Prostate gland (tissue), 2 donors: ENCODE results near the gene SAMD3.

ENCODE experiments used
- POLR2A ChIP-seq: fragments of 450-650 bp; IDR thresholded peaks from one replicate; pipeline ENCODE4 v1.6.1; 2016; ENCODE audit warnings: antibody characterized with exemption, mild to moderate bottlenecking
- TF ChIP-seq, protein P1 (sequence below), 4 experiments: fragments of 200-600 bp in 2 of 4; fragments of 450-650 bp in 2 of 4; sonication (generic) in 2 of 4; IDR thresholded peaks; 1 replicate in 3 of 4; 2 replicates in 1 of 4; pipeline ENCODE4 v1.5.1; 2016 to 2019; ENCODE audit warnings: antibody characterized with exemption in 4 of 4, mild to moderate bottlenecking in 2 of 4, moderate library complexity in 2 of 4

DNA sequence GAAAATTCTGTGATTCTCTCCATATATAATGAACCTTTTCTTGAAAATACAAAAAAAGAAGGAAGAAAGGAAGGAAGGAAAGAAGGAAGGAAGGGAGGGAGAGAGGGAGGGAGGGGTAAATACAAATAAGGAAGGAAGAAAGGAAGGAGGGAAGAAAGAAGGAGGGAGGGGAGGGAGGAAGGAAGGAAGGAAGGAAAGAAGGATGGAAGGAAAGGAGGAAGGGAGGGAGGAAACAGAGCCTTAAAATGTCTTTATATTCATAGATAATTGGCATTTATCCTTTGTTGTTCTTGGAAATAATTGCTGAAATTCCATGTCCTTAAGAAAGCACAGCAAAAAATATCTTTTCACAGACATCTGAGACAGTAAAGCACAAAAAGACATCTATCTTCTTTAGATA is 40.3 kb downstream of the SAMD3 start:
- TF ChIP-seq, protein P1, sequence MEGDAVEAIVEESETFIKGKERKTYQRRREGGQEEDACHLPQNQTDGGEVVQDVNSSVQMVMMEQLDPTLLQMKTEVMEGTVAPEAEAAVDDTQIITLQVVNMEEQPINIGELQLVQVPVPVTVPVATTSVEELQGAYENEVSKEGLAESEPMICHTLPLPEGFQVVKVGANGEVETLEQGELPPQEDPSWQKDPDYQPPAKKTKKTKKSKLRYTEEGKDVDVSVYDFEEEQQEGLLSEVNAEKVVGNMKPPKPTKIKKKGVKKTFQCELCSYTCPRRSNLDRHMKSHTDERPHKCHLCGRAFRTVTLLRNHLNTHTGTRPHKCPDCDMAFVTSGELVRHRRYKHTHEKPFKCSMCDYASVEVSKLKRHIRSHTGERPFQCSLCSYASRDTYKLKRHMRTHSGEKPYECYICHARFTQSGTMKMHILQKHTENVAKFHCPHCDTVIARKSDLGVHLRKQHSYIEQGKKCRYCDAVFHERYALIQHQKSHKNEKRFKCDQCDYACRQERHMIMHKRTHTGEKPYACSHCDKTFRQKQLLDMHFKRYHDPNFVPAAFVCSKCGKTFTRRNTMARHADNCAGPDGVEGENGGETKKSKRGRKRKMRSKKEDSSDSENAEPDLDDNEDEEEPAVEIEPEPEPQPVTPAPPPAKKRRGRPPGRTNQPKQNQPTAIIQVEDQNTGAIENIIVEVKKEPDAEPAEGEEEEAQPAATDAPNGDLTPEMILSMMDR (IDR thresholded peaks at IDR 0.05): no peak
- no peak for TF ChIP-seq POLR2A
